Naive thymus-derived CD4-positive, alpha-beta T cell (primary cell): ENCODE data around the gene ZC3H18. TPM values are rescaled to one million over a fixed set of nuclear protein-coding genes. Genes with fewer than 3 reads are reported as not detected.

ENCODE experiments used
- ATAC-seq: fragments of 150-1000 bp; cut with Tn5 transposase; 2 replicates; pipeline ENCODE4 v1.10.0; 2021; ENCODE audit warnings: mild to moderate bottlenecking, moderate library complexity
- CTCF ChIA-PET: fragments of 350-600 bp; sonication (Branson Sonifier 250); formaldehyde crosslinking; loops from one replicate; lab custom pipeline; 2021; ENCODE audit warnings: antibody characterized with exemption; lab: Charles Lee
- POLR2A ChIA-PET: fragments of 350-600 bp; sonication (Branson Sonifier 250); formaldehyde crosslinking; loops from one replicate; lab custom pipeline; 2021; ENCODE audit warnings: antibody characterized with exemption, inconsistent platforms; lab: Charles Lee
- DNase-seq, 9 donors: peaks; one replicate each; pipeline versions ENCODE4 v3.0.0 to v3.0.0-alpha.2; 2020 to 2022; ENCODE audit warnings: mixed read lengths in 1 of 9
- H3K27ac ChIP-seq: one replicate; pipeline ENCODE4 v1.7.0; 2013; ENCODE audit warnings: mild to moderate bottlenecking, low read depth, low read length, moderate library complexity
- H3K27me3 ChIP-seq, 2 donors: one replicate each; pipeline ENCODE4 v1.7.0; 2013; ENCODE audit warnings: low read length in 2 of 2, mild to moderate bottlenecking in 2 of 2, moderate library complexity in 2 of 2; ENCODE audit not compliant: control insufficient read depth in 2 of 2, insufficient read depth in 2 of 2
- H3K36me3 ChIP-seq, 3 experiments: 1 replicate in 2 of 3; 2 replicates in 1 of 3; pipeline ENCODE4 v1.7.0; 2013; ENCODE audit warnings: low read length in 3 of 3, mild to moderate bottlenecking in 3 of 3, moderate library complexity in 1 of 3; ENCODE audit not compliant: insufficient read depth in 3 of 3, control insufficient read depth in 2 of 3
- H3K4me1 ChIP-seq, 2 donors: one replicate each; pipeline ENCODE4 v1.7.0; 2013; ENCODE audit warnings: low read length in 2 of 2, mild to moderate bottlenecking in 2 of 2, moderate library complexity in 1 of 2; ENCODE audit not compliant: control insufficient read depth in 2 of 2, insufficient read depth in 2 of 2
- H3K4me3 ChIP-seq: 2 replicates; pipeline ENCODE4 v1.7.0; 2013; ENCODE audit warnings: mild to moderate bottlenecking, low read length
- H3K9me3 ChIP-seq, 3 experiments: 1 replicate in 2 of 3; 2 replicates in 1 of 3; pipeline ENCODE4 v1.7.0; 2013; ENCODE audit warnings: low read length in 3 of 3; ENCODE audit not compliant: control insufficient read depth in 2 of 3
- H3K27ac Mint-ChIP-seq, 9 donors: one replicate each; pipeline ENCODE4 v1.8.0; 2020 to 2022; ENCODE audit warnings: mixed read lengths in 9 of 9, mild to moderate bottlenecking in 8 of 9, moderate library complexity in 5 of 9, inconsistent platforms in 2 of 9
- H3K27me3 Mint-ChIP-seq, 5 donors: one replicate each; pipeline ENCODE4 v1.8.0; 2021 to 2022; ENCODE audit warnings: mixed read lengths in 5 of 5, mild to moderate bottlenecking in 1 of 5
- H3K36me3 Mint-ChIP-seq, 5 donors: one replicate each; pipeline ENCODE4 v1.8.0; 2020 to 2022; ENCODE audit warnings: mixed read lengths in 5 of 5, mild to moderate bottlenecking in 3 of 5, inconsistent platforms in 1 of 5
- H3K4me1 Mint-ChIP-seq, 7 donors: one replicate each; pipeline ENCODE4 v1.8.0; 2020 to 2022; ENCODE audit warnings: mixed read lengths in 7 of 7, mild to moderate bottlenecking in 3 of 7, inconsistent platforms in 1 of 7
- H3K4me3 Mint-ChIP-seq, 10 donors: one replicate each; pipeline ENCODE4 v1.8.0; 2020 to 2022; ENCODE audit warnings: mild to moderate bottlenecking in 10 of 10, mixed read lengths in 10 of 10, moderate library complexity in 6 of 10, inconsistent platforms in 2 of 10
- H3K9me3 Mint-ChIP-seq, 11 donors: one replicate each; pipeline ENCODE4 v1.8.0; 2020 to 2022; ENCODE audit warnings: mixed read lengths in 11 of 11, mild to moderate bottlenecking in 4 of 11, inconsistent platforms in 1 of 11, moderate library complexity in 1 of 11
- intact Hi-C, 2 donors: fragments of 100-400 bp; cut with micrococcal nuclease; formaldehyde crosslinking; loops; one replicate each; pipeline ENCODE4 v1.15.1; 2023
- polyA plus RNA-seq, 2 donors: library from polyadenylated mRNA; unstranded; fragments of 300-500 nt; fragmentation: Illumina TruSeq; gene quantifications; one replicate each; pipeline ENCODE4 v1.2.3, GENCODE V29; 2021
- total RNA-seq, 6 experiments: library from RNA in 5 of 6; stranded (reverse) in 5 of 6; gene quantifications; 1 replicate in 5 of 6; 2 replicates in 1 of 6; pipeline ENCODE4 v1.2.3 and lab custom pipeline; 2021 to 2026

ZC3H18 gene
- total and polyA plus RNA-seq, 7 experiments from 2014 or later: 11.0 to 97.8 (median 78.2) TPM

- intact Hi-C loops: loop anchor here (1.0 to 10.0 kb wide), 19 partner anchors 36 to 806 kb away; partner anchors contain the start of genes CTU2 (in 2 of the 2), CYBA (in 2 of the 2), GALNS (in 2 of the 2) and RNF166 (in 2 of the 2)
- Mint-ChIP-seq H3K9me3 (peaks cover 0 to 5% (median 0%) of the 10 kb centered on the region in 11 donors), H3K36me3 (peaks cover 0 to 6% (median 0%) of the 10 kb centered on the region in 5 donors), H3K4me3 (peak overlapping the region; percentile 81 to 91 (median 86)), H3K27ac (peak overlapping the region; percentile 45 to 88 (median 80)), H3K27me3 (no peaks in the 10 kb centered on the region), H3K4me1 (peaks cover 10 to 43% (median 36%) of the 10 kb centered on the region in 7 donors)
- CTCF ChIA-PET: no interaction called here
- Histone ChIP-seq H3K27ac (peak overlapping the region; percentile 91), H3K9me3 (no peaks in the 10 kb centered on the region), H3K4me1 (peaks cover 21% of the 10 kb centered on the region in 2 donors), H3K4me3 (peak overlapping the region; percentile 84), H3K36me3 (peaks cover 0 to 7% (median 0%) of the 10 kb centered on the region in 3 experiments), H3K27me3 (no peaks in the 10 kb centered on the region)
- POLR2A ChIA-PET: interaction anchor here (1.0 to 1.8 kb wide), 9 partner anchors 35 to 1303 kb away, joined by 3 to 6 read pairs (median 4); partner anchors contain the start of genes GALNS, MVD, TCF25 and TRAPPC2L
- ATAC-seq (peak; percentile 51), DNase-seq (peak in 2 of 9 donors; percentile 16 to 41)
These were observed 489 bp downstream of the ZC3H18 start for GRCh38 chr16:88570691-88571092.

- peaks cover 0 to 2% (median 0%) of the 10 kb centered on the region in 11 donors for H3K9me3 Mint-ChIP-seq
- ChIA-PET CTCF (no interaction called here), POLR2A (no interaction called here)
- Histone ChIP-seq H3K9me3 (no peaks in the 10 kb centered on the region), H3K4me3 (no peak overlapping the region), H3K27ac (no peak overlapping the region), H3K4me1 (peaks cover 13 to 14% of the 10 kb centered on the region in 2 donors), H3K27me3 (no peaks in the 10 kb centered on the region), H3K36me3 (peaks cover 0 to 49% (median 10%) of the 10 kb centered on the region in 3 experiments)
- DNase-seq: no peak
- no peaks in the 10 kb centered on the region for H3K27me3 Mint-ChIP-seq
- H3K36me3 Mint-ChIP-seq: peaks cover 5 to 34% (median 8%) of the 10 kb centered on the region in 5 donors
- H3K4me1 Mint-ChIP-seq: peaks cover 40 to 72% (median 57%) of the 10 kb centered on the region in 7 donors
- intact Hi-C loops: loop anchor here in 1 of 2 donors (10.0 kb wide), 2 partner anchors 280 to 540 kb away; partner anchors contain the start of genes GALNS and TRAPPC2L
- ATAC-seq: no peak
- no peak overlapping the region for H3K27ac Mint-ChIP-seq
- no peak overlapping the region for H3K4me3 Mint-ChIP-seq
These were observed 5.0 kb downstream of the ZC3H18 start for GRCh38 chr16:88575251-88575650.

GRCh38 chr16:88576307-88576706 lies 6.1 kb downstream of the ZC3H18 start:
- peaks cover 0 to 2% (median 0%) of the 10 kb centered on the region in 11 donors for H3K9me3 Mint-ChIP-seq
- ATAC-seq (no peak), DNase-seq (no peak)
- H3K36me3 Mint-ChIP-seq: peaks cover 5 to 41% (median 8%) of the 10 kb centered on the region in 5 donors
- H3K4me3 Mint-ChIP-seq: peak overlapping the region in 1 of 10 donors; percentile 25
- no peaks in the 10 kb centered on the region for H3K27me3 ChIP-seq
- intact Hi-C loops: loop anchor here in 1 of 2 donors (10.0 kb wide), 2 partner anchors 278 to 538 kb away; partner anchors contain the start of genes GALNS and TRAPPC2L
- no peaks in the 10 kb centered on the region for H3K9me3 ChIP-seq
- H3K27ac ChIP-seq: no peak overlapping the region
- H3K4me1 Mint-ChIP-seq: peaks cover 35 to 76% (median 61%) of the 10 kb centered on the region in 7 donors
- peaks cover 0 to 60% (median 10%) of the 10 kb centered on the region in 3 experiments for H3K36me3 ChIP-seq
- POLR2A ChIA-PET: no interaction called here
- H3K4me1 ChIP-seq: peaks cover 7 to 8% of the 10 kb centered on the region in 2 donors
- no peak overlapping the region for H3K27ac Mint-ChIP-seq
- no peak overlapping the region for H3K4me3 ChIP-seq
- H3K27me3 Mint-ChIP-seq: no peaks in the 10 kb centered on the region
- CTCF ChIA-PET: no interaction called here

GRCh38 chr16:88577166-88577565 lies 7.0 kb downstream of the ZC3H18 start:
- H3K27ac Mint-ChIP-seq: peak overlapping the region in 1 of 9 donors; percentile 25
- peaks cover 27 to 73% (median 56%) of the 10 kb centered on the region in 7 donors for H3K4me1 Mint-ChIP-seq
- no peak for ATAC-seq
- intact Hi-C loops: loop anchor here in 1 of 2 donors (10.0 kb wide), 2 partner anchors 278 to 538 kb away; partner anchors contain the start of genes GALNS and TRAPPC2L
- H3K9me3 Mint-ChIP-seq: peaks cover 0 to 2% (median 0%) of the 10 kb centered on the region in 11 donors
- peaks cover 5 to 46% (median 10%) of the 10 kb centered on the region in 5 donors for H3K36me3 Mint-ChIP-seq
- Histone ChIP-seq H3K4me3 (no peak overlapping the region), H3K36me3 (peaks cover 0 to 65% (median 10%) of the 10 kb centered on the region in 3 experiments), H3K27ac (no peak overlapping the region), H3K4me1 (no peaks in the 10 kb centered on the region), H3K27me3 (no peaks in the 10 kb centered on the region), H3K9me3 (no peaks in the 10 kb centered on the region)
- ChIA-PET POLR2A (no interaction called here), CTCF (no interaction called here)
- no peak for DNase-seq
- no peaks in the 10 kb centered on the region for H3K27me3 Mint-ChIP-seq
- peak overlapping the region in 1 of 10 donors; percentile 16 for H3K4me3 Mint-ChIP-seq

- Histone ChIP-seq H3K4me1 (peaks cover 0 to 3% of the 10 kb centered on the region in 2 donors), H3K4me3 (no peak overlapping the region), H3K36me3 (peaks cover 0 to 75% (median 10%) of the 10 kb centered on the region in 3 experiments), H3K27me3 (no peaks in the 10 kb centered on the region), H3K27ac (no peak overlapping the region), H3K9me3 (no peaks in the 10 kb centered on the region)
- peaks cover 0 to 2% (median 0%) of the 10 kb centered on the region in 11 donors for H3K9me3 Mint-ChIP-seq
- H3K4me1 Mint-ChIP-seq: peaks cover 20 to 64% (median 56%) of the 10 kb centered on the region in 7 donors
- no peaks in the 10 kb centered on the region for H3K27me3 Mint-ChIP-seq
- DNase-seq (peak in 3 of 9 donors; percentile 8 to 11 (median 8)), ATAC-seq (peak; percentile 30)
- CTCF ChIA-PET: no interaction called here
- H3K4me3 Mint-ChIP-seq: peak overlapping the region in 6 of 10 donors; percentile 14 to 53 (median 34)
- H3K36me3 Mint-ChIP-seq: peaks cover 5 to 43% (median 10%) of the 10 kb centered on the region in 5 donors
- intact Hi-C loops: loop anchor here in 1 of 2 donors (10.0 kb wide), 2 partner anchors 276 to 536 kb away; partner anchors contain the start of genes GALNS and TRAPPC2L
- POLR2A ChIA-PET: interaction anchor here (0.6 kb wide), 1 partner anchor 10 kb away, joined by 3 read pairs; no protein-coding TSS in a partner anchor
- peak overlapping the region in 6 of 9 donors; percentile 1 to 73 (median 60) for H3K27ac Mint-ChIP-seq
These were observed 8.5 kb downstream of the ZC3H18 start for GRCh38 chr16:88578446-88579313.

GRCh38 chr16:88580371-88580770 lies 10.2 kb downstream of the ZC3H18 start:
- Histone ChIP-seq H3K4me3 (no peak overlapping the region), H3K9me3 (no peaks in the 10 kb centered on the region), H3K4me1 (peaks cover 0 to 4% of the 10 kb centered on the region in 2 donors), H3K27me3 (no peaks in the 10 kb centered on the region), H3K36me3 (peaks cover 0 to 83% (median 10%) of the 10 kb centered on the region in 3 experiments), H3K27ac (no peak overlapping the region)
- DNase-seq (no peak), ATAC-seq (no peak)
- Mint-ChIP-seq H3K4me3 (peak overlapping the region in 1 of 10 donors; percentile 41), H3K27ac (peak overlapping the region in 1 of 9 donors; percentile 59), H3K27me3 (no peaks in the 10 kb centered on the region), H3K9me3 (peaks cover 0 to 2% (median 0%) of the 10 kb centered on the region in 11 donors), H3K4me1 (peaks cover 20 to 69% (median 57%) of the 10 kb centered on the region in 7 donors), H3K36me3 (peaks cover 5 to 40% (median 10%) of the 10 kb centered on the region in 5 donors)
- intact Hi-C loops: no loop called here
- ChIA-PET POLR2A (no interaction called here), CTCF (no interaction called here)
